ENCODE results near the gene FURIN. TPM values are rescaled to one million over a fixed set of nuclear protein-coding genes. Genes with fewer than 3 reads are reported as not detected.
"Not testable (repeated sequence)": the region's sequence is repeated elsewhere in the genome, so short reads cannot be mapped to it uniquely, and the experiment has no call there.

FURIN gene
- total RNA-seq, 2 experiments from 2014 or later: 86.0 to 86.5 TPM

GRCh38 chr15:90844696-90845095 lies 23.7 kb upstream of the FURIN start:
- ChIA-PET CTCF (interaction anchor here (2.1 kb wide), 1 partner anchor 27 kb away, joined by 6 read pairs; no protein-coding TSS in a partner anchor), POLR2A (interaction anchor here (0.6 to 2.1 kb wide), 3 partner anchors 127 to 1233 kb away, joined by 3 to 7 read pairs (median 3); partner anchors contain the start of gene BLM)
- Mint-ChIP-seq H3K36me3 (ENCODE audit: low read depth) (peaks cover 2% of the 10 kb centered on the region), H3K27me3 (ENCODE audit: low read depth) (no peaks in the 10 kb centered on the region), H3K4me3 (no peak overlapping the region), H3K9me3 (ENCODE audit: insufficient read depth) (no peaks in the 10 kb centered on the region), H3K4me1 (ENCODE audit: low read depth) (peaks cover 35% of the 10 kb centered on the region), H3K27ac (no peak overlapping the region)
- ATAC-seq (no peak), DNase-seq (no peak)

- CTCF ChIA-PET: interaction anchor here (0.6 to 2.1 kb wide), 2 partner anchors 10 to 27 kb away, joined by 4 to 6 read pairs; no protein-coding TSS in a partner anchor
- ATAC-seq (peak; percentile 61), DNase-seq (peak; percentile 41)
- Mint-ChIP-seq H3K4me3 (no peak overlapping the region), H3K27ac (peak overlapping the region; percentile 43), H3K9me3 (ENCODE audit: insufficient read depth) (no peaks in the 10 kb centered on the region), H3K36me3 (ENCODE audit: low read depth) (peaks cover 2% of the 10 kb centered on the region), H3K27me3 (ENCODE audit: low read depth) (no peaks in the 10 kb centered on the region), H3K4me1 (ENCODE audit: low read depth) (peaks cover 30% of the 10 kb centered on the region)
- POLR2A ChIA-PET: interaction anchor here (0.6 to 2.1 kb wide), 2 partner anchors 128 to 614 kb away, joined by 3 to 7 read pairs; partner anchors contain the start of gene BLM
These were observed 23.0 kb upstream of the FURIN start for GRCh38 chr15:90845201-90845949.

- not testable (repeated sequence) for H3K4me3 Mint-ChIP-seq; DNase-seq; ATAC-seq; H3K27ac Mint-ChIP-seq; H3K9me3 Mint-ChIP-seq (ENCODE audit: insufficient read depth); H3K27me3 Mint-ChIP-seq (ENCODE audit: low read depth)
- Mint-ChIP-seq H3K36me3 (ENCODE audit: low read depth) (peaks cover 14% of the 10 kb centered on the region), H3K4me1 (ENCODE audit: low read depth) (peaks cover 62% of the 10 kb centered on the region)
- ChIA-PET POLR2A (interaction anchor here (1.2 kb wide), 1 partner anchor 12 kb away, joined by 4 read pairs; no protein-coding TSS in a partner anchor), CTCF (interaction anchor here (1.2 to 1.4 kb wide), 2 partner anchors 11 to 35 kb away, joined by 3 to 4 read pairs; no protein-coding TSS in a partner anchor)
These were observed 19.0 kb upstream of the FURIN start for GRCh38 chr15:90849424-90849823.

GRCh38 chr15:90851114-90851513 lies 17.3 kb upstream of the FURIN start:
- peaks cover 7% of the 10 kb centered on the region for H3K9me3 Mint-ChIP-seq (ENCODE audit: insufficient read depth)
- peak overlapping the region; percentile 58 for H3K4me3 Mint-ChIP-seq
- H3K27me3 Mint-ChIP-seq (ENCODE audit: low read depth): no peaks in the 10 kb centered on the region
- ATAC-seq (peak; percentile 25), DNase-seq (peak; percentile 64)
- peaks cover 14% of the 10 kb centered on the region for H3K36me3 Mint-ChIP-seq (ENCODE audit: low read depth)
- ChIA-PET POLR2A (interaction anchor here (0.9 to 3.7 kb wide), 7 partner anchors 9 to 34 kb away, joined by 4 to 34 read pairs (median 5); no protein-coding TSS in a partner anchor), CTCF (interaction anchor here (1.1 to 2.9 kb wide), 5 partner anchors 9 to 81 kb away, joined by 3 to 20 read pairs (median 4); partner anchors contain the start of gene HDDC3)
- H3K27ac Mint-ChIP-seq: peak overlapping the region; percentile 86
- peaks cover 68% of the 10 kb centered on the region for H3K4me1 Mint-ChIP-seq (ENCODE audit: low read depth)

- Mint-ChIP-seq H3K27ac (peak overlapping the region; percentile 86), H3K27me3 (ENCODE audit: low read depth) (no peaks in the 10 kb centered on the region), H3K4me3 (peak overlapping the region; percentile 58), H3K4me1 (ENCODE audit: low read depth) (peaks cover 72% of the 10 kb centered on the region), H3K36me3 (ENCODE audit: low read depth) (peaks cover 12% of the 10 kb centered on the region), H3K9me3 (ENCODE audit: insufficient read depth) (peaks cover 7% of the 10 kb centered on the region)
- POLR2A ChIA-PET: interaction anchor here (0.7 to 3.7 kb wide), 13 partner anchors 8 to 37 kb away, joined by 3 to 34 read pairs (median 5); no protein-coding TSS in a partner anchor
- CTCF ChIA-PET: interaction anchor here (0.9 to 2.9 kb wide), 9 partner anchors 9 to 202 kb away, joined by 3 to 20 read pairs (median 4); partner anchors contain the start of gene HDDC3
- ATAC-seq: peak; percentile 18
- DNase-seq: peak; percentile 81
These were observed 16.4 kb upstream of the FURIN start for GRCh38 chr15:90851940-90852339.

GRCh38 chr15:90855139-90855538 lies 13.2 kb upstream of the FURIN start:
- ChIA-PET CTCF (interaction anchor here (1.4 kb wide), 1 partner anchor 28 kb away, joined by 3 read pairs; no protein-coding TSS in a partner anchor), POLR2A (interaction anchor here (0.7 to 1.7 kb wide), 5 partner anchors 15 to 196 kb away, joined by 3 to 5 read pairs (median 3); no protein-coding TSS in a partner anchor)
- DNase-seq: no peak
- Mint-ChIP-seq H3K27me3 (ENCODE audit: low read depth) (no peaks in the 10 kb centered on the region), H3K9me3 (ENCODE audit: insufficient read depth) (peaks cover 7% of the 10 kb centered on the region), H3K27ac (peak overlapping the region; percentile 88), H3K4me1 (ENCODE audit: low read depth) (peaks cover 88% of the 10 kb centered on the region), H3K4me3 (no peak overlapping the region), H3K36me3 (ENCODE audit: low read depth) (peaks cover 12% of the 10 kb centered on the region)
- ATAC-seq: no peak

- DNase-seq (no peak), ATAC-seq (no peak)
- H3K9me3 Mint-ChIP-seq (ENCODE audit: insufficient read depth): no peaks in the 10 kb centered on the region
- POLR2A ChIA-PET: no interaction called here
- peak overlapping the region; percentile 61 for H3K27ac Mint-ChIP-seq
- no peaks in the 10 kb centered on the region for H3K27me3 Mint-ChIP-seq (ENCODE audit: low read depth)
- no peak overlapping the region for H3K4me3 Mint-ChIP-seq
- peaks cover 72% of the 10 kb centered on the region for H3K4me1 Mint-ChIP-seq (ENCODE audit: low read depth)
- CTCF ChIA-PET: interaction anchor here (0.7 to 2.9 kb wide), 3 partner anchors 30 to 556 kb away, joined by 3 to 11 read pairs (median 3); no protein-coding TSS in a partner anchor
- H3K36me3 Mint-ChIP-seq (ENCODE audit: low read depth): peaks cover 4% of the 10 kb centered on the region
These were observed 11.1 kb upstream of the FURIN start for GRCh38 chr15:90857337-90857736.

- Mint-ChIP-seq H3K4me1 (ENCODE audit: low read depth) (peaks cover 66% of the 10 kb centered on the region), H3K9me3 (ENCODE audit: insufficient read depth) (no peaks in the 10 kb centered on the region), H3K4me3 (no peak overlapping the region), H3K36me3 (ENCODE audit: low read depth) (peaks cover 3% of the 10 kb centered on the region), H3K27ac (no peak overlapping the region), H3K27me3 (ENCODE audit: low read depth) (no peaks in the 10 kb centered on the region)
- ATAC-seq: no peak
- DNase-seq: no peak
- CTCF ChIA-PET: interaction anchor here (0.7 to 2.9 kb wide), 3 partner anchors 30 to 556 kb away, joined by 3 to 11 read pairs (median 3); no protein-coding TSS in a partner anchor
- POLR2A ChIA-PET: interaction anchor here (0.9 kb wide), 1 partner anchor 13 kb away, joined by 3 read pairs; no protein-coding TSS in a partner anchor
These were observed 10.4 kb upstream of the FURIN start for GRCh38 chr15:90857883-90858443.

- Mint-ChIP-seq H3K36me3 (ENCODE audit: low read depth) (no peaks in the 10 kb centered on the region), H3K4me1 (ENCODE audit: low read depth) (peaks cover 58% of the 10 kb centered on the region), H3K9me3 (ENCODE audit: insufficient read depth) (no peaks in the 10 kb centered on the region), H3K27me3 (ENCODE audit: low read depth) (no peaks in the 10 kb centered on the region), H3K27ac (peak overlapping the region; percentile 21), H3K4me3 (no peak overlapping the region)
- ChIA-PET CTCF (interaction anchor here (1.3 to 2.9 kb wide), 4 partner anchors 11 to 72 kb away, joined by 3 to 11 read pairs (median 4); no protein-coding TSS in a partner anchor), POLR2A (interaction anchor here (2.2 kb wide), 1 partner anchor 11 kb away, joined by 14 read pairs; no protein-coding TSS in a partner anchor)
- ATAC-seq: no peak
- DNase-seq: no peak
These were observed 8.9 kb upstream of the FURIN start for GRCh38 chr15:90859234-90860131.

- ChIA-PET CTCF (interaction anchor here (1.3 kb wide), 2 partner anchors 10 to 34 kb away, joined by 3 to 4 read pairs; no protein-coding TSS in a partner anchor), POLR2A (interaction anchor here (2.2 kb wide), 1 partner anchor 10 kb away, joined by 14 read pairs; no protein-coding TSS in a partner anchor)
- Mint-ChIP-seq H3K9me3 (ENCODE audit: insufficient read depth) (no peaks in the 10 kb centered on the region), H3K4me3 (no peak overlapping the region), H3K4me1 (ENCODE audit: low read depth) (peaks cover 48% of the 10 kb centered on the region), H3K36me3 (ENCODE audit: low read depth) (no peaks in the 10 kb centered on the region), H3K27ac (no peak overlapping the region), H3K27me3 (ENCODE audit: low read depth) (no peaks in the 10 kb centered on the region)
- DNase-seq (no peak), ATAC-seq (no peak)
These were observed 7.9 kb upstream of the FURIN start for GRCh38 chr15:90860450-90860849.
